GM18526 (cell line): ENCODE results near the gene NFIX.

Experiments
- POLR2A ChIP-seq: IDR thresholded peaks from 3 replicates; pipeline ENCODE4 v1.6.1; 2011; ENCODE audit not compliant: insufficient read length; ENCODE audit errors: extremely low read depth

NFIX gene

DNA sequence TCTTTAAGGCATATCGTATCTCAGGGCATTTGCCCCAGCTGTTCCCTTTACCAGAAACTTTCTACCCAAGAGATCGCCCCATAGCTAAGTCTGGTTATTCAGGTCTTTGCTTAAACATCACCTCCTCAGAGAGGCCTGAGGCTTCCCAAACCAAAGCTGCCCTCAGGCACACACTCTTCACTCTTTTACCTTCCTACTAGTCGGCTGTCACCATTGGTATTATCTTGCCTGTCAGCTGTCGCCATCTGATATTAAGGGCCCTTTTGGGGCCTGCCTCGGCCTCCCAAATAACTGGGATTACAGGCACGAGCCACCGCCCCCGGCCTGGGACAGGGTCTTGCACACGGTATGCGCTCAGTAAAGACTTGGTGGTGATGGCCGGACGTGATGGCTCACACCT is 39.3 kb upstream of the NFIX start:
- TF ChIP-seq POLR2A: no peak

DNA sequence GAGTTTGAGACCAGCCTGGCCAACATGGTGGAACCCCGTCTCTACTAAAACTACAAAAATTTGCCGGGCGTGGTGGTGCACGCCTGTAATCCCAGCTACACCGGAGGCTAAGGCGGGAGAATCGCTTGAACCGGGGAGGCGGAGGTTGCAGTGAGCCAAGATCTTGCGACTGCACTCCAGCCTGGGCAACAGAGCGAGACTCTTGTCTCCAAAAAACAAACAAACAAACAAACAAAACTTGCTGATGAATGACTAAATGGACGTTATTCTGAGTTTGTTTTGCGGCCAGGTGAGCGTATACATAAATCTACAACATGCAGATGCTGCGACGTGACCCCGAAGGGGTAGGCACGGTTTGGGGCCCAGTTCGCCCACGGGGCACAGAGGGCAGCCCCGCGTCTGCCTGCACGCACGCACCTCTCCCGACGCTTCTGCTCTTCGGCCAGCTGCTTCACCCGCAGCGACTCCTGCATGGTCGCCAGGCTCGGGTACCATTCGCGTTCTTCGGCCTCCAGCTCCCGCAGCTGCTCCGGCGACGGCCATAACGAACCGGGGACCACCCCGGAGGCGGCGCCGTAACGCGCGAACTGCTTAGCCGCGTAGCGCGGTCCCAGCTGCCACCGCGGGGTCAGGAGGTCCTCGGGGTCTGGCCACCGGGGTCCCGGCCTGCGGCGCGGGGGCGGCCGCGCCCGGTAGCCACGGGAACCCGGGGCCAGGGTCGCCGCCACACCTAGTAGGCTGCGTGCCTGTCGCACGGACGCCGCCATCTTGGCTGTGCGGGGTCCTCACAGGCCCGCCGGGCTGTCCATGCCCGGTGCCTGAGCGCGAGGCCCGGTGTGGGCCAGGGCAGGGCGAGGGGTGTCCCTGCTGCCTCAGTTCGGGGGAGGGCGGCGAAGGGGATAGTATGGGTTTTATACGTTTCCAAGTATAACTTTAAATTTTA is 38.6 kb upstream of the NFIX start, which contains the start of gene GADD45GIP1:
GADD45GIP1 (minus strand) TSS at position 778 of the 943 bp plus-strand sequence; CDS start at position 767, 11 bp downstream.
- peak; percentile 95 for TF ChIP-seq POLR2A

DNA sequence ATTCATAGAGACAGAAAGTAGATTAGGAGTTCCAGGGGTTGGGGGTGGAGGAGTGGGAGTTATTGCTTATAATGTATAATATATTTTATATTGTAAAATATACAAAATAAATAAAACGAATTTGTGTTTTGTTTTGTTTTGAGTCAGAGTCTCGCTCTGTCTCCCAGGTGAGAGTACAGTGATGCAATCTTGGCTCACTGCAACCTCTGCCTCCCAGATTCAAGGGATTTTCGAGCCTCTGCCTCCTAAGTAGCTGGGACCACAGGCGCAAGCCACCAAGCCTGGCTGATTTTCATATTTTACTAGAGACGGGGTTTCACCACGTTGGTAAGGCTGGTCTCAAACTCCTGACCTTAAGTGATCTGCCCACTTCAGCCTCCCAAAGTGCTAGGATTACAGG is 35.8 kb upstream of the NFIX start:
- no peak for TF ChIP-seq POLR2A

DNA sequence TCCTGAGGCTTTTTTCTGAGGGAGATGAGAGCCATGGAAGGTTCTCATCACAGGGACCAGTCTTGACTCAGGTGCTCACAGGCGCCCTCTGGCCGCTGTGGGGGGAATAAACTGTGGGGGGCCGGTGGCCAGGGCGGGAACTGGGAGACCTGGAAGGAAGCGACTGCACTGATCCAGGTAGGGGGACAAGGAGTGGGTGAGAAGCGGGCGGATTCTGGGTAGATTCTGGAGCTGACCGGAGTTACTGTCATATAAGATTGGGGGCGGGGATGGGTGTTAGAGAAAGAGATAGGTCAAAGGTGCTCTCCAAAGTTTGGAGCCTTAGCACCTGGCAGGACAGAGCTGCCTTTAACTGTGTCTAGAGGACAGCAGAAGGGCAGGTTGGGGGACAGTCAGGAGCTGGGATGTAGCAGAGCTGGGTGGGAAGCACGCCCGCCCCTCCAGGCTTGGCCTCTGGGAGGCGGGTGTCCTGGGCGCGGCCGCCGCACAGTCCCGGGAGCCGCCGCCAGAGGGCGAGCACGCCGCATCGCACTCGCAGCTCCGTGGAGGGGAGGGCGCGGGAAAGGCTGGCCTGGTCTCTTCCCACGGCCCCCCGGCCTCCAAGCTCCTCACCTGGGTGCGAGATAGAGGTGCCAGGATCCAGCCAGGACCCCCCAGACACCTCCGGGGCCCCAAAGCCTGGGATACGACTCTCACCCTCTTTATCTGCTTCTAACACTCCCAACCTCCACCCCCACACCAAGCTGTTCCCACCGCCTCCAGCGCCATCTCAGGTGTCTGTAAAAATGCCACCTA is 30.1 kb upstream of the NFIX start:
- no peak for TF ChIP-seq POLR2A

DNA sequence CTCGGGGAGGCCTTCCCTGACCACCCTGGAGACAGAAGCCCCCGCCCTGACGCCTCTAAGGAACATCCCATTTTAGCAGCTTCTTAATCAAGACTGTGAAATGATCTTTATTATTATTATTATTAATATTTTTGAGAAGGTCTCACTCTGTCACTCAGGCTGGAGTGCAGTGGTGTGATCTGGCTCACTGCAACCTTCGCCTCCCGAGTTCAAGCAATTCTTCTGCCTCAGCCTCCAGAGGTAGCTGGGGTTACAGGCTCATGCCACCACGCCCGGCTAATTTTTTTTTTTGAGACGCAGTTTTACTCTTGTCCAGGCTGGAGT is 29.5 kb upstream of the NFIX start:
- TF ChIP-seq POLR2A: no peak

DNA sequence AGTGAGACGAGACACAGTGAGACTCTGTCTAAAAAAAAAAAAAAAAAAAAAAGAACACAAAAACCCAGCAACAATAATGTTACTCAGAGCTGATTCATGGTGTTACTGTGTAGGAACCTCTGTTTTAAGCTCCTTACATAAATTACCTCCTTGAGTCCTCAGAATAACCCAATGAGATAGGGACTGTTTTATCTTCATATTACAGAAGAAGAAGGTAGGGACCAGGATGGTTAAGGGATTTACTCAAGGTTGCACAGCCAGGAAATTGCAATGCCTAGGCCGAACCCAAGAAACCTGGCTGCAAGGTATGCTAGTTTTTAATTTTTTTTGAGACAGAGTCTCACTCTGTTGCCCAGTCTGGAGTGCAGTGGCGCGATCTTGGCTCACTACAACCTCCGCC is 27.4 kb upstream of the NFIX start:
- no peak for TF ChIP-seq POLR2A

DNA sequence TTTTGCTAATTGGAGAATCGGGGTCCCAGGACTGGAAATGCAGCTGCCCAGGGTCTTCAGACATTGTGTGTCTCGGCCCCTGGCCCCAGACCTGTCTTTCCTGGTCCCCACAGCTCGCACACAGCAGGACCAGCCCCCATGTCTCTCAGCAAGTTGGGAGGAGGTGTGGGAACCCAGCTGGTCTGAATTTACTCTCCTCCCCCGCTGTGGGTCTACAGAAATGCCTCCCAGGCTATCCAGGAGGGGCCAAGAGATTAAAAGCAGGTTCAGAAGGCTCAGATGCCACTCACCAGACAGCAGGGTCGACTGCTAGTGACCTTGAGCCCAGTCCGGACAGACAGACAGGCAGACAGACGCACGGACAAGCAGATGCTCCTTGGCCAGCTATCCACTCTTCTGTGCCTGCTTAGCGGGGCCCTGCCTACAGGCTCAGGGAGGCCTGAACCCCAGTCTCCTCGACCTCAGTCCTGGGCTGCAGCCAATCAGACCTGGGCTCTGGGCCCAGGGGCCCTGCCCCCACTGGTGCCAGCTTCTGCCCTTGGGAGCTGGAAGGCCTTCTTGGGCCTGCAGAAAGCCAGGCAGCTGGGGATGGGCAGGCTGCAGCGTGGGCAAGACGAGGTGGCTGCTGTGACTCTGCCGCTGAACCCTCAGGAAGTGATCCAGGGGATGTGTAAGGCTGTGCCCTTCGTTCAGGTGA is 25.8 kb upstream of the NFIX start, which contains the start of gene DAND5:
DAND5 (plus strand) TSS at position 285 of the 697 bp plus-strand sequence; CDS start at position 370, 85 bp downstream.
- no peak for TF ChIP-seq POLR2A

DNA sequence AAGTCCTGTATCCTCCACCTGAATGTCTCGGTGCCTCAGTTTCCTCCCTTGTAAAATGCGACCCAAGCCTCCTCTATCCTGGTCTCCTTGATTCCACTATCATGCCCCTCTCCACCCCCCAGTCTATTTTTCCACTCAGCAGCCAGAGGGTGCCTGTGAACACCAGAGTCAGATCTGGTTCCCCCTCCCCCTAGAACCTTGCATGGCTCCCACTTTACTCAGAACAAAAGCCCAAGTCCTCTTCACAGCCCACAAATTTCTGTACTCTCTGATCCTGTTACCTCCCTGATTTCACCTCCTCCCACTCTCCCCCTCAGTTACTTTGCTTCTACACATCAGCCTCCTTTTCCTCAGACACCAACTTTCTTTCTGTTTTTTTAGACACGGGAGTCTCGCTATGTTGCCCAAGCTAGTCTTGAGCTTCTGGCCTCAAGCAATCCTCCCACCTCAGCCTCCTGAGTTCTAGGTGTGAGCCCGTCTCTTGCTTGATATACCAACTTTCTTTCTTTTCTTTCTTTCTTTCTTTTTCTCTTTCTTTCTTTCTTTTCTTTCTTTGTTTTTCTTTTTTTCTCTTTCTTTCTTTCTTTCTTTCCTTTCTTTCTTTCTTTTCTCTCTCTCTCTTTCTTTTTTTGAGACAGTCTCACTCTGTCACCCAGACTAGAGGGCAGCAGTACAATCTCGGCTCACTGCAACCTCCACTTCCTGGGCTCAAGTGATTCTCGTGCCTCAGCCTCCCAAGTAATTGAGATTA is 25.0 kb upstream of the NFIX start:
- no peak for TF ChIP-seq POLR2A

DNA sequence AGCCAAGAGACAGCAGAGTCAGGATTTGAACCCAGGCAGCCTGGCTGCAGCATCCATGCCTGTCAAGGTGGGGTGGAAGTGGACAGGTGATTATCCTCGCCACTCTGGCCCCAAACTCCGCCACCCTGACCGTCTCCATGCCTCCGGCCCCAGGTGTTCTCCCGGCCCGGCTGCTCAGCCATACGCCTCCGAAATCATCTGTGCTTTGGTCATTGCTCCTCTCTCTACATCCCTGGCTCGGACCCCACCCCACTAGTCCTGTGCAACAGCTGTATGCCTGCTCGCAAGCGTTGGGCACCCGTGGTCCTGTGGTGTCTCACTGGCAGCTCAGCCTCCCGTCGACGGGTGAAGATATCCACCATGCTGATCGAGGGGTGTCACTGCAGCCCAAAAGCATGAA is 22.0 kb upstream of the NFIX start:
- TF ChIP-seq POLR2A: no peak

DNA sequence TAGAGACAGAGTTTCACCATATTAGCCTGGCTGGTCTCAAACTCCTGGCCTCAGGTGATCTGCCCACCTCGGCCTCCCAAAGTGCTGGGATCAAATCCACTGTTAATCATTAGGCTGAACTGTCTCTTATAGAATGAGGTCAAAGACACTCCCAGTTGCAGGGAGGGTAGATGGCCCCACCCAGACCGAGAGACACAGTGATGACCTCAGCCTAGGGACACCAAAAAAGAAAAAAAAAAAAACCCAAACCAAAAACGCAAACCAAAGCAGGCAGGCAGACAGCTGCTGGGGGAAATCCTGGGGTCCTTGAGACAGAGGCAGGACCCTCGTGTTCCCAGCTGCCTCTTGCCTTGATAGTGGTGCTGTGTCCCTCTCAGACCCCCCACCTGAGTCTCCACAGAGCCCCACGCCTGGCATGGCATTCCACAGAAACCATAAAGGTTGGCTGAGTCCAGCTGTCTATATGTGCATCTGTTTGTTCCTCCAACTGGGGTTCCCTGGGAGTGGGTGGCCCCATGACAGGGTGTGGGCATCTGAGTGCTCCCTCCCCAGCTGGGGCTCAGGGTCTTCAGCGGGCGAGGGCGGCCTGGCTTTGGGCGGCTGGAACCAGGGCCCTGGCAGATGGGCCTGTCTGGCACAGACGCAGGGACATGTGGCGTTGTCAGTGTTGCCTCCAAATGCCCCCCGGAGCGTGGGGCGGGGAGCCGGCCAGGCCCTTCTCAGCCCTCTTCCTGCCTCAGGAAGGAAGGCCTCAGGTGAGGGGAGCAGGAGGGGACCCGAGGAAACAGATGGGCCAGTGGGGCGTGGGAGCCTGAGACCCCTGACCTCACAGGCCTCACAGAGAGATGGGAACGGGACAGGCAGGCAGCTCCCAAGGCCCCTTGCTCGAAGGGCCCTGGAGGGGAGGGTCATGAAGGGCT is 20.7 kb upstream of the NFIX start:
- no peak for TF ChIP-seq POLR2A

DNA sequence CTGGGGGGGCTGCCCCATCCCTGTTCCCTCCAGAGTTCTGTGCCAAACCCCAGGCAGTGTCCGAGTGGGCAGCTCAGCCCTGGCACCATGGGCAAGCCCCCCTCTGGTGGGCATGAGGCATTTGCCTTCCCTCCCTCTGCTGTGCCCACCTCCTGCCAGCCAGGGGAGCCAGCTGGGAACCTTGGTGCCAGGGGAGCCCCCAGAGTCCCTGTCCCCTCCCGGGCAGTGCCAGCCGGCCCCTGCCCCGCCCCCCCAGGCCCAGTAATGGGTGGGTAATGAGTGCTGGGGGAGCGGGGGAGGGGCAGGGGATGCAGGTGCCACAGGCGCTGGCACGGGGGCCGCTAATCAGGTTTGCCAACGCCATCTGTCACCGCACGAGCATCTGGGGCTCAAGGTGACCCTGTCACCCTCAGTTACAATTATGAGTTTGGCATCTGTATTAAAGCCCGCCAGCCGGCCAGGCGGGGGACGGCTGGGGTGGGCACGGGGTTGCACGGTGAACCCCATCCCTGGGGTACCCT is 20.0 kb upstream of the NFIX start:
- no peak for TF ChIP-seq POLR2A

DNA sequence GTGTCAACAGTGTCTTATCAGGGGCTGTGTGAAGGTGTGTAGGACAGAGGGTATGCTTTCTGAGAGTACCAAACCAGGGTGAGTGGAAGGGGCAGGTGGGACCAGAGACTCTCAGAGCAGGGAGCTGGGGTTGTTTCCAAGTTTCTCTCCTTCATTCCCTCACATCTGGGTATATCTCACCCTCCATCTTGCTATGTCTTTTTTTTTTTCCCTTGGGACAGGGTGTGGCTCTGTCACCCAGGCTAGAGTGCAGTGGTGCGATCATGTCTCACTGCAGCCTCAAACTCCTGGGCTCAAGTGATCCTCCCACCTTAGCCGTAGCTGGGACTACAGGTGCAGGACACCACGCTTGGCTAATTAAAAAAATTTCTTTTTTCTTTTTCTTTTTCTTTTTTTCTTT is 15.3 kb upstream of the NFIX start:
- TF ChIP-seq POLR2A: no peak

DNA sequence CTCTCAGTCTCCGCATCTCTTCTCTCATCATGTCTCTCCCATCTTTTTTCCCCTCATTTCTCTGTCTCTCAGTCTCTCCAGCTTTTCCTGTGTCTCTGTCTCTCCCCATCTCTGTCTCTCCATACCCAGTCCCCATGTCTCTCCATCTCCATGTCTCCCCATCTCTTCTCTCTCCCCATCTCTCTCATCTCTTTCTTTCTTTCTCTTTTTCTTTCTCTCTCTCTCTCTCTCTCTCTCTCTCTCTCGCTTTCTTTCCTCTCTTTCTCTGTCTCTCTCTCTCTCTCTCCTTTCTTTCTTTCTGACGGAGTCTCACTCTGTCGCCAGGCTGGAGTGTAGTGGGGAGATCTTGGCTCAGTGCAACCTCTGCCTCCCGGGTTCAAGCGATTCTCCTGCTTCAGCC is 12.6 kb upstream of the NFIX start:
- no peak for TF ChIP-seq POLR2A
